OCI-LY1 (cell line): ENCODE data around the gene ETFBKMT.

Experiments used
- EZH2 ChIP-seq: fragments of 200-600 bp; sonication (generic), shearing (Covaris generic); IDR thresholded peaks from 2 replicates; pipeline ENCODE4 v1.8.0; 2017; ENCODE audit warnings: borderline replicate concordance, mixed run types, mild to moderate bottlenecking, antibody characterized with exemption, low read length, moderate library complexity, mixed read lengths
- TF ChIP-seq, protein P1 (sequence below): fragments of 200-600 bp; sonication (generic), shearing (Covaris generic); IDR thresholded peaks from 2 replicates; pipeline ENCODE4 v1.5.1; 2017; ENCODE audit warnings: mild to moderate bottlenecking, antibody characterized with exemption, low read length, moderate library complexity, mixed read lengths

GRCh38 chr12:31634620-31635019 is 24.9 kb upstream of the ETFBKMT start:
- TF ChIP-seq, protein P1, sequence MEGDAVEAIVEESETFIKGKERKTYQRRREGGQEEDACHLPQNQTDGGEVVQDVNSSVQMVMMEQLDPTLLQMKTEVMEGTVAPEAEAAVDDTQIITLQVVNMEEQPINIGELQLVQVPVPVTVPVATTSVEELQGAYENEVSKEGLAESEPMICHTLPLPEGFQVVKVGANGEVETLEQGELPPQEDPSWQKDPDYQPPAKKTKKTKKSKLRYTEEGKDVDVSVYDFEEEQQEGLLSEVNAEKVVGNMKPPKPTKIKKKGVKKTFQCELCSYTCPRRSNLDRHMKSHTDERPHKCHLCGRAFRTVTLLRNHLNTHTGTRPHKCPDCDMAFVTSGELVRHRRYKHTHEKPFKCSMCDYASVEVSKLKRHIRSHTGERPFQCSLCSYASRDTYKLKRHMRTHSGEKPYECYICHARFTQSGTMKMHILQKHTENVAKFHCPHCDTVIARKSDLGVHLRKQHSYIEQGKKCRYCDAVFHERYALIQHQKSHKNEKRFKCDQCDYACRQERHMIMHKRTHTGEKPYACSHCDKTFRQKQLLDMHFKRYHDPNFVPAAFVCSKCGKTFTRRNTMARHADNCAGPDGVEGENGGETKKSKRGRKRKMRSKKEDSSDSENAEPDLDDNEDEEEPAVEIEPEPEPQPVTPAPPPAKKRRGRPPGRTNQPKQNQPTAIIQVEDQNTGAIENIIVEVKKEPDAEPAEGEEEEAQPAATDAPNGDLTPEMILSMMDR, result no peak
- TF ChIP-seq EZH2, result no peak
